A549 (cell line): ENCODE data around the gene KRTAP10-7.

Source experiments
- BCL3 ChIP-seq: fragments of >200 bp; sonication (Bioruptor Twin); formaldehyde crosslinking; IDR thresholded peaks from 3 replicates; pipeline ENCODE4 v1.6.1; 2016
- CTCF ChIP-seq: fragments of >200 bp; sonication (Bioruptor Twin); formaldehyde crosslinking; IDR thresholded peaks from 3 replicates; pipeline ENCODE4 v1.5.1; 2016
- HMGXB4 ChIP-seq: fragments of 250-450 bp; sonication (Bioruptor Pico); IDR thresholded peaks from 2 replicates; pipeline ENCODE4 v1.5.0; 2021; ENCODE audit warnings: mild to moderate bottlenecking, moderate library complexity, borderline replicate concordance
- HOXA7 ChIP-seq: fragments of 250-450 bp; sonication (Bioruptor Pico); IDR thresholded peaks from 2 replicates; pipeline ENCODE4 v1.5.0; 2020; ENCODE audit warnings: mild to moderate bottlenecking, moderate library complexity
- MAFK ChIP-seq: fragments of 450-650 bp; IDR thresholded peaks from 2 replicates; pipeline ENCODE4 v1.6.1; 2014; ENCODE audit not compliant: partially characterized antibody
- MAZ ChIP-seq: fragments of 150-350 bp; IDR thresholded peaks from 2 replicates; pipeline ENCODE4 v1.6.1; 2014; ENCODE audit warnings: antibody characterized with exemption, low read depth, low read length, borderline replicate concordance
- NPAS2 ChIP-seq: fragments of 250-450 bp; sonication (Bioruptor Pico); IDR thresholded peaks from 2 replicates; pipeline ENCODE4 v1.8.0; 2022; ENCODE audit warnings: mild to moderate bottlenecking, moderate library complexity, borderline replicate concordance
- NR3C1 ChIP-seq: fragments of >200 bp; sonication (Bioruptor Twin); formaldehyde crosslinking; IDR thresholded peaks from 3 replicates; pipeline ENCODE4 v1.6.1; 2017
- POLR2A ChIP-seq: IDR thresholded peaks from 2 replicates; pipeline ENCODE4 v1.6.1; 2012; ENCODE audit warnings: mild to moderate bottlenecking, low read length
- REST ChIP-seq: fragments of 200-600 bp; sonication (generic); IDR thresholded peaks from 2 replicates; pipeline ENCODE4 v1.6.1; 2016; ENCODE audit warnings: antibody characterized with exemption, mild to moderate bottlenecking, moderate library complexity
- RFX5 ChIP-seq: fragments of 450-650 bp; IDR thresholded peaks from 2 replicates; pipeline ENCODE4 v1.7.1; 2014; ENCODE audit warnings: antibody characterized with exemption, mild to moderate bottlenecking, moderate library complexity
- USF2 ChIP-seq: fragments of 450-650 bp; IDR thresholded peaks from 2 replicates; pipeline ENCODE4 v1.6.1; 2014; ENCODE audit warnings: antibody characterized with exemption

GRCh38 chr21:44640761-44641160, 40.4 kb downstream of the KRTAP10-7 start:
- TF ChIP-seq NR3C1: no peak
- TF ChIP-seq CTCF: no peak
- no peak for TF ChIP-seq USF2
- no peak for TF ChIP-seq MAZ
- TF ChIP-seq NPAS2 (CRISPR knock-in tag): no peak
- TF ChIP-seq MAFK: no peak
- no peak for TF ChIP-seq HMGXB4 (CRISPR knock-in tag)
- no peak for TF ChIP-seq REST
- TF ChIP-seq HOXA7 (CRISPR knock-in tag): no peak
- no peak for TF ChIP-seq BCL3
- no peak for TF ChIP-seq RFX5
- TF ChIP-seq POLR2A: no peak
